CD4-positive, alpha-beta T cell treated with Interferon gamma for 1 hour (primary cell): ENCODE measurements around the gene SERPINB11.
"Not testable (repeated sequence)": the region's sequence is repeated elsewhere in the genome, so short reads cannot be mapped to it uniquely, and the experiment has no call there.

Experiments used
- DNase-seq: peaks from one replicate; pipeline ENCODE4 v3.0.0-alpha.2; 2020

The SERPINB11 gene

DNA sequence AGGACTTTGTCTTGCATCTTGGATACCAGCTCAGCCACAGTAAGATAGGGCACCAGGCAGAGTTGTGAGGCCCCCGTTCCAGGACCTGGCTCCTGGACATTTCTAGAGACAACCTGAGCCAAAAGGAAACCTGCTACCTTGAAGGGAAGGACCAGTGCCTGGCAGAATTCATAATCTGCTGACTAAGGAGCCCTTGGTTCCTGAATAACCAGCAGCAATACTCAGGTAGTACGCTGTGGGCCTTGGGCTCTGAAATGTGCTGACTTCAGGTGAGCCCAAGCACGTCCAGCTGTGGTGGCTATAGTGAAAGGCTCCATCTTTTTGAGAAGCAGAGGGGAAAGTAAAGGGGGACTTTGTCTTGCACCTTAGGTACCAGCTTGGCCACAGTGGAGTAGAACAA is 28.5 kb downstream of the SERPINB11 start:
- no peak for DNase-seq

GRCh38 chr18:63736876-63737275 is 34.1 kb downstream of the SERPINB11 start:
- no peak for DNase-seq

GRCh38 chr18:63741769-63742168 is 39.0 kb downstream of the SERPINB11 start:
- no peak for DNase-seq

DNA sequence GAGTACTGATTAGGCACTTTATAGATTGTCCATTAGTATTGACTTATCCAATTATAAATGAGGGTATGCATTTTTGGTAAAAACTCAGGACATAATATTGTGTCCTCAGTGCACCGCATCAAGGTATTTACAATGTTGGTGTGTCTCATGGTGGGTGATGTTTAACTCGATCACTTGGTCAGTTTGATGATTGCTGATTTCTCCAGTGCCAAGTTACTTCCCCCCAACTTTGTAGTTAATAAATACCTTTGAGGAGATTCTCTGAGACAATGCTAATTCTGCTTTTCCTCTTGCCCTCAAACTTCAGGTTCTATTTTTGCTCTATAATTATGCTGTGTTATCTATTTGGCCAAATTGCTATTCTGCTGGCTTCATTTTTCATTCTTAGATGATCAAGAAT is 44.2 kb downstream of the SERPINB11 start:
- DNase-seq, result no peak

GRCh38 chr18:63749489-63749888 is 46.7 kb downstream of the SERPINB11 start:
- DNase-seq, result no peak

DNA sequence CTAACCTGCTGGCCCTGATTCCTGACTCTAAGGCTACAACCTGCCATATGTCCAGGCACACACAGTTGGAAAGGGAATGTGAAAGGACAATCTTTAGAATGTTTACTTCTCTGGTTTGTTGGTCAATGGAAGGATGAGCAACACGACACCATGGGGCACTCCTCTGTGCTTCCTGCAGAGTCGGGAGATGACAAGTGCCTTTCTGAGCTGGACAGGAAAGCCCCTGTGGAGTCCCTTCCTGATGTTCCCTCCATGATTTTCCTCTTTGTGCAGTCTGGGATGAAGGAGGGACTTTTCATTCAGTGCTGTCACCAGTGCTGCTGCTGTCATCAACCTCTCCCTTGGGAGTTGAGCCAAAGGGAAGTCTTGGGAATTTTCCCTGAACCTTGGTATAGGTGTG is 49.9 kb downstream of the SERPINB11 start:
- no peak for DNase-seq

DNA sequence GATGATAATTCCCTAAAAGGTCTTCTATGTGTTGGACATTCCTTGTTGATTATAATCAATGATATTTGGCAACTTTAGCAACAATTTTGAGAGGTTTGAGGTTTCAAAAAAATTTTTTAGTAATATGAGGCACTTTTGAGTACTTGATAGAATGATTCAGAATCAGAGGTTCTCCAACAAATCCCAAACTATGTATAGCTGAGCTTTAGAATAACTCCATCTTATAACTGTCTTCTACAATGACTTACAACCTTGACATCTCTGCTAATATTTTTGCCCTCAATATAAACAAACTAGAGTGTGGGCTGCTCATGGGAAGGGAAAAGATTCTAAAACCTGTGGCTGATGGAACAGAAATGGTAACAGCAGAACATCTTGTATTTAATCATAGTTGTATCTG is 50.9 kb downstream of the SERPINB11 start:
- DNase-seq, result no peak

- no peak for DNase-seq
Measured at GRCh38 chr18:63757541-63757940, 54.8 kb downstream of the SERPINB11 start.

DNA sequence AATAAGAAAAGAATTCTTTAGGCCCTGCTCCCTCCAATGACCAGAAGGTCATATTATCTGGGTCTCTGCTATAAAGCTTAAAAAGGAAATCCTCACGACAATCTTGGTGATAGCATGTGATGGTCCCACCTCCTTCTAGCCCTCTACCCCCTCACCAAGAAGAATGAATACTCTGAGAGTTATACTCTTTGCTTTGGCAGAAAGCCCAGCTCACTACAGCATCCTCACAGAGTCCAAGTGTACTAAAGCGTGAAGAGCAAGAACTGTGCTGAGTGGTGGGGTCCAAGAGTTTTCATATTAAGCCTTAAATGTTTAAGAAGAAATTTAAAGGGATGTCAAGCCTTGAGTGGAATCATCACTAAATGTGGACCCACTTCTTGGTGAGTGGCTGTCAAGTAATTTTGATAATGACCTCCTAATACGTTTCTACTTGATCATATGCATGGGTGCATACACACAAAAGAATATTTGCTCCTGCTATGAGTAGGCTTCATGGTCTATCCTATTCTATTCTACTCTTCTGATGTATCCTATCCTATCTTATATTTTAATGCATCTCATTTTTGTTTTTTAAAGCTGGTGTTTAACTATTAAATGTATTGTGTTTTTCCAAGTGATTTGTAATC is 56.0 kb downstream of the SERPINB11 start:
- no peak for DNase-seq

GRCh38 chr18:63759786-63760185 is 57.0 kb downstream of the SERPINB11 start:
- DNase-seq, result not testable (repeated sequence)

GRCh38 chr18:63762518-63762917 is 59.8 kb downstream of the SERPINB11 start:
- no peak for DNase-seq

GRCh38 chr18:63763831-63764600 is 61.3 kb downstream of the SERPINB11 start:
- no peak for DNase-seq

DNA sequence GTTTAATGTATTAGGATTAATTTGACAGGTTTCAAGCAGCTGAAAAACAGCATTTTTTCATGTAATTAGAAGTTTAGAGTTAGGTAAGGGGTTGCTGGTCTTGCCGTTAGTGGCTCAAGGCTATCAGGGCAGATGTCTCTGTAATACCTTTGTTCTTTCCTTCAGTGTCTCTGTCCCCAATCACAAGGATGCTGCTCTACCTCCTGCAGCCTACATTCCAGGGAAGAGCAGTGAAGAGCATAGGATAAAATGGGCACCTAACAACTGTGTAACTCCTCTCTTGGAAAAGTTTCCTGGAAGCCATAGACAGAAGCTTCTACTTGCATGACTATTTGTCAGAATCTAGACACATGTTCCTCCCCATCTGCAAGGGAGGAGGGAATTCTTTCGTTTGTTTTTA is 63.1 kb downstream of the SERPINB11 start:
- DNase-seq, result no peak
